GM15510 (cell line): ENCODE results near the gene CFAP90.

ENCODE experiments used
- POLR2A ChIP-seq: IDR thresholded peaks from 3 replicates; pipeline ENCODE4 v1.6.1; 2011; ENCODE audit warnings: borderline replicate concordance; ENCODE audit not compliant: insufficient read length; ENCODE audit errors: extremely low read depth

Gene CFAP90

GRCh38 chr5:7849681-7850394, 1.1 kb downstream of the CFAP90 start:
- no peak for TF ChIP-seq POLR2A

- no peak for TF ChIP-seq POLR2A
These were observed 2.6 kb downstream of the CFAP90 start for GRCh38 chr5:7848296-7848695.

- TF ChIP-seq POLR2A: no peak
These were observed 4.6 kb downstream of the CFAP90 start for GRCh38 chr5:7846327-7846726.

GRCh38 chr5:7845557-7845956, 5.4 kb downstream of the CFAP90 start:
- no peak for TF ChIP-seq POLR2A

GRCh38 chr5:7844901-7845300, 6.0 kb downstream of the CFAP90 start:
- no peak for TF ChIP-seq POLR2A

GRCh38 chr5:7842531-7842930, 8.4 kb downstream of the CFAP90 start:
- TF ChIP-seq POLR2A: no peak

- TF ChIP-seq POLR2A: no peak
These were observed 13.5 kb downstream of the CFAP90 start for GRCh38 chr5:7837403-7837802.

GRCh38 chr5:7834982-7835381, 16.0 kb downstream of the CFAP90 start:
- no peak for TF ChIP-seq POLR2A

- no peak for TF ChIP-seq POLR2A
These were observed 22.7 kb downstream of the CFAP90 start for GRCh38 chr5:7828269-7828668.

GRCh38 chr5:7827610-7828009, 23.3 kb downstream of the CFAP90 start:
- TF ChIP-seq POLR2A: no peak

- no peak for TF ChIP-seq POLR2A
These were observed 25.3 kb downstream of the CFAP90 start for GRCh38 chr5:7825630-7826029.

- TF ChIP-seq POLR2A: no peak
These were observed 25.9 kb downstream of the CFAP90 start for GRCh38 chr5:7824995-7825394.

- no peak for TF ChIP-seq POLR2A
These were observed 27.3 kb downstream of the CFAP90 start for GRCh38 chr5:7823594-7823993.

- no peak for TF ChIP-seq POLR2A
These were observed 28.5 kb downstream of the CFAP90 start for GRCh38 chr5:7822449-7822848.

GRCh38 chr5:7816535-7816901, 34.4 kb downstream of the CFAP90 start:
- no peak for TF ChIP-seq POLR2A

- TF ChIP-seq POLR2A: no peak
These were observed 34.9 kb downstream of the CFAP90 start for GRCh38 chr5:7815892-7816534.
